ENCODE results near the gene UGT2A3. TPM values are rescaled to one million over a fixed set of nuclear protein-coding genes. Genes with fewer than 3 reads are reported as not detected.
"Not testable (repeated sequence)": the region's sequence is repeated elsewhere in the genome, so short reads cannot be mapped to it uniquely, and the experiment has no call there.

The UGT2A3 gene
- total RNA-seq, 1 donor from 2014 or later, result 0.67 TPM

DNA sequence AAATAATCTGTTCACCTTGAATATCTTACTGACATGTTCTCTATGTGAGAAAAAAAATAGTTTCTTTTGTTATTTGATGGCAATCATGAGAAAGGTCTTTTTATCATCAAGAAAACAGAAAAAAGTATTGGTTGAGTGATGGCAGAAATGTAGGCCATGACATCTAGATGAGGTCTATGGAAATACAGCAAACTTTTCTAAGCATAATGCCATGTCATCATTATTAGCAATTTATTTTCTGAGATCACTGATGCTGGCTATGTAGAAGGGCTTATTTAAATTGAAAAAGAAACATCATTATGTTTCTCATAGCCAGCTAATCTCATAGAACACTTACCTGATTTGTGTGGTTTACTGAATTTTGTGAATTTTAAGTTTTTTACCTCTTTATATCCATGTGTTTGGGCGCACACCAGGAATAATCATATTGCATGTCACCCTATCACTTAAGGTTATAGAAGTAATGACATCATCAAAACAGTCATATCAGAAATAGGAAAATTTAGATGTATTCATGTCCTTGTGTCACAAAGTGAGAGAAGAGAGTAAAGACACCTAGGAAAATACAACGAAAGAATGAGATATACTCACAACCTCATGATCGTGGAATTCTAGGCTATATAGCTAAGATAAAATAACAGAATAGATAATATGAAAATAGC lies 22.4 kb downstream of the UGT2A3 start:
- Mint-ChIP-seq H3K4me1 (ENCODE audit: low read depth) (peaks cover 8% of the 10 kb centered on the region), H3K36me3 (ENCODE audit: insufficient read depth) (peaks cover 10% of the 10 kb centered on the region), H3K27me3 (no peaks in the 10 kb centered on the region), H3K27ac (no peak overlapping the region), H3K9me3 (ENCODE audit: low read depth) (peaks cover 17% of the 10 kb centered on the region), H3K4me3 (ENCODE audit: low read depth) (no peak overlapping the region)
- no peak for DNase-seq (ENCODE audit: low spot score, unreplicated experiment)
- TF ChIP-seq, protein P1, sequence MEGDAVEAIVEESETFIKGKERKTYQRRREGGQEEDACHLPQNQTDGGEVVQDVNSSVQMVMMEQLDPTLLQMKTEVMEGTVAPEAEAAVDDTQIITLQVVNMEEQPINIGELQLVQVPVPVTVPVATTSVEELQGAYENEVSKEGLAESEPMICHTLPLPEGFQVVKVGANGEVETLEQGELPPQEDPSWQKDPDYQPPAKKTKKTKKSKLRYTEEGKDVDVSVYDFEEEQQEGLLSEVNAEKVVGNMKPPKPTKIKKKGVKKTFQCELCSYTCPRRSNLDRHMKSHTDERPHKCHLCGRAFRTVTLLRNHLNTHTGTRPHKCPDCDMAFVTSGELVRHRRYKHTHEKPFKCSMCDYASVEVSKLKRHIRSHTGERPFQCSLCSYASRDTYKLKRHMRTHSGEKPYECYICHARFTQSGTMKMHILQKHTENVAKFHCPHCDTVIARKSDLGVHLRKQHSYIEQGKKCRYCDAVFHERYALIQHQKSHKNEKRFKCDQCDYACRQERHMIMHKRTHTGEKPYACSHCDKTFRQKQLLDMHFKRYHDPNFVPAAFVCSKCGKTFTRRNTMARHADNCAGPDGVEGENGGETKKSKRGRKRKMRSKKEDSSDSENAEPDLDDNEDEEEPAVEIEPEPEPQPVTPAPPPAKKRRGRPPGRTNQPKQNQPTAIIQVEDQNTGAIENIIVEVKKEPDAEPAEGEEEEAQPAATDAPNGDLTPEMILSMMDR (IDR thresholded peaks at IDR 0.05; ENCODE audit: unreplicated experiment), result no peak

DNA sequence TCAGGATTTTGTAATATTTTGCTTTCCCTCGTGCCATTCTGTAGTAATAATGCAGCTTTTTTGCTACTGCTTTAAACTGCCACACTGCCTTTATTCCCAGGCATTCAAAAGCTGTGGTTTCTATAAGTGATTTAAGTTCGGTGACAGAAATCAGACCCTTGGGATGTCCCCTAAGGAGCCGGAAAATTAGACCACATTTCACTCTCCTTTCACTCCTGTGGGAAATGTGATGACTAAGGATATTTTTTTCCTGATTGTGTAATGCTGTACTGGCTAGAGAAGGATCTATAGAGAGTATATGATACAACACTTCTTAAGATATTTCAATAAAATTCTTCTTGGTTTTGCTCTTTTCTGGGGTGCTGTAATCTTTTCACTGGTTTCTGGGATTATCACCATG lies 24.4 kb downstream of the UGT2A3 start:
- Mint-ChIP-seq H3K9me3 (ENCODE audit: low read depth) (peaks cover 25% of the 10 kb centered on the region), H3K4me3 (ENCODE audit: low read depth) (no peak overlapping the region), H3K27me3 (no peaks in the 10 kb centered on the region)

DNA sequence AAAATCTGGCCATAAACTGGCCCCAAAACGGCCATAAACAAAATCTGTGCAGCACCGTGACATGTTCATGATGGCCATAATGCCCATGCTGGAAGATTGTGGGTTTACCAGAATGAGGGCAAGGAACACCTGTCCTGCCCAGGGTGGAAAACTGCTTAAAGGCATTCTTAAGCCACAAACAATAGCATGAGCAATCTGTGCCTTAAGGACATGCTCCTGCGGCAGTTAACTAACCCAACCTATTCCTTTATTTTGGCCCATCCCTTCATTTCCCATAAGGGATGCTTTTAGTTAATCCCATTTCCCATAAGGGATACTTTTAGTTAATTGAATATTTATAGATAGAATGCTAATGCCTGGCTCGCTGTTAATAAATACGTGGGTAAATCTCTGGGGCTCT lies 29.4 kb downstream of the UGT2A3 start:
- H3K27ac Mint-ChIP-seq; H3K27me3 Mint-ChIP-seq; H3K4me3 Mint-ChIP-seq (ENCODE audit: low read depth); H3K4me1 Mint-ChIP-seq (ENCODE audit: low read depth); DNase-seq (ENCODE audit: low spot score, unreplicated experiment): not testable (repeated sequence)
- Mint-ChIP-seq H3K9me3 (ENCODE audit: low read depth) (peaks cover 26% of the 10 kb centered on the region), H3K36me3 (ENCODE audit: insufficient read depth) (peaks cover 18% of the 10 kb centered on the region)

More for the DNA sequence above, 24.4 kb downstream of the UGT2A3 start:
- H3K4me1 Mint-ChIP-seq (ENCODE audit: low read depth), result no peaks in the 10 kb centered on the region
- no peak for DNase-seq (ENCODE audit: low spot score, unreplicated experiment)
- peaks cover 14% of the 10 kb centered on the region for H3K36me3 Mint-ChIP-seq (ENCODE audit: insufficient read depth)
- no peak overlapping the region for H3K27ac Mint-ChIP-seq
- TF ChIP-seq, protein P1 (IDR thresholded peaks at IDR 0.05; ENCODE audit: unreplicated experiment), result no peak

DNA sequence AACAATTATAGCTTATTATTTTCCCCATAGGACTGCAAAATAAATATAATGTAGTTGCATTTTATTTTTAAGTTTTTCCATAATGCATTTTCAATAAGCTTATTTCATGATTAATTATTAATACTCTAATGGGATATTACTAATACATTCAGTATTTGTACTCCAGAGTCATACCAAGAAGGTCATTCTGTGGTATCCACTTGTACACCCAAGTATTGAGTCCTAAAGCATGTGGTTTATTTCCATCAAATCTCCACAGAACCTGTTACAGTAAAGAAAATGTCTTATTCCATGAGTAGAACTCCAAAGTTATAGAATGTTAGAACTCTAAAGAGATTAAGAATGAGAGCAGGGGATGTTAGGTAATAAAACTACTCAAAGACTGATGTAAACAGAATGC lies 30.6 kb downstream of the UGT2A3 start:
- TF ChIP-seq, protein P1 (IDR thresholded peaks at IDR 0.05; ENCODE audit: unreplicated experiment), result no peak
- H3K4me3 Mint-ChIP-seq (ENCODE audit: low read depth), result no peak overlapping the region
- no peak for DNase-seq (ENCODE audit: low spot score, unreplicated experiment)
- H3K36me3 Mint-ChIP-seq (ENCODE audit: insufficient read depth), result peaks cover 20% of the 10 kb centered on the region
- H3K27me3 Mint-ChIP-seq, result no peaks in the 10 kb centered on the region
- H3K4me1 Mint-ChIP-seq (ENCODE audit: low read depth), result no peaks in the 10 kb centered on the region
- H3K9me3 Mint-ChIP-seq (ENCODE audit: low read depth), result peaks cover 25% of the 10 kb centered on the region
- no peak overlapping the region for H3K27ac Mint-ChIP-seq

DNA sequence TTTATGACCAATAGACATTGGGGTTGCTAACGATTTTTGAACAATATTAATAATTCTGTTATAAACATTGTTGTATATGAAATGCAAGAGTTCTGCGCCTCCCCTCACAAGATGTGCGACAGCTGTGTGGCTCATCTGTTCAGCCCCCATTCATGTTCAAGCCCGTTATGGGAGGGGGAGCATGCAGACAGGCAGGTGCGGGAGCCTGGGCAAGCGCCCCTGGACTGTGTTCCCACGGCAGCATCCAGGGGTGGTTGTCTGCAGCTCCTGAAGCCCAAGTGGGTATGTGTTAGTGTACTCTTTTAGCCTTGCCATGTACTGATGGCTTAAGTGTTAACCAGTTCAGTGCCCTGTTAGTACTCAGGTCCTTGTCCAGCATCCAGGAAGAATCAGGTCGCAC lies 34.6 kb downstream of the UGT2A3 start:
- Mint-ChIP-seq H3K36me3 (ENCODE audit: insufficient read depth) (peaks cover 39% of the 10 kb centered on the region), H3K27me3 (no peaks in the 10 kb centered on the region)

More for the DNA sequence above, 34.6 kb downstream of the UGT2A3 start:
- TF ChIP-seq, protein P1 (IDR thresholded peaks at IDR 0.05; ENCODE audit: unreplicated experiment), result no peak
- H3K27ac Mint-ChIP-seq, result no peak overlapping the region
- H3K4me3 Mint-ChIP-seq (ENCODE audit: low read depth), result no peak overlapping the region
- H3K9me3 Mint-ChIP-seq (ENCODE audit: low read depth), result peaks cover 29% of the 10 kb centered on the region
- H3K4me1 Mint-ChIP-seq (ENCODE audit: low read depth), result no peaks in the 10 kb centered on the region
- no peak for DNase-seq (ENCODE audit: low spot score, unreplicated experiment)

Measured in progenitor cell of endocrine pancreas (in vitro differentiated cells).